Uterus (tissue), 2 donors: ENCODE data around the gene TRIP10.

ENCODE experiments used
- CTCF ChIP-seq, 4 experiments: fragments of 200-600 bp in 2 of 4; fragments of 450-650 bp in 2 of 4; sonication (generic) in 2 of 4; IDR thresholded peaks; one replicate each; pipeline ENCODE4 v1.5.1; 2016 to 2019; ENCODE audit warnings: antibody characterized with exemption in 4 of 4, mild to moderate bottlenecking in 2 of 4, moderate library complexity in 1 of 4
- POLR2A ChIP-seq, 2 donors: fragments of 450-650 bp; IDR thresholded peaks; one replicate each; pipeline ENCODE4 v1.6.1; 2016; ENCODE audit warnings: antibody characterized with exemption in 2 of 2, mild to moderate bottlenecking in 1 of 2, moderate library complexity in 1 of 2

DNA sequence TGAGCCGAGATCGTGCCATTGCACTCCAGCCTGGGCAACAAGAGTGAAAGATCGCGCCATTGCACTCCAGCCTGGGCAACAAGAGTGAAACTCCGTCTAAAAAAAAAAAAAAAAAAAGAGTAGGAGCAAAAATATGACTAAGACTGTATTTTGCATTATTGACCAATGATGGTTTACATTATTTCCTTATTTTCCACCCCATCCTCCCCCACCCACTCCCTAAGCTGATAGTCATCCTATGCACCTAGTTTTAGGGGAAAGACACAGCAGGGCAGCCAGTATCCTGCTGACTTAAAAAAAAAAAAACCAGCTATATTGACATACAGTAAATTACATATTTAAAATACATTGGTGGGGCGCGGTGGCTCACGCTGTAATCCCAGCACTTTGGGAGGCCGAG is 58.2 kb downstream of the TRIP10 start:
- TF ChIP-seq CTCF (IDR thresholded peaks at IDR 0.05) (no peak), POLR2A (IDR thresholded peaks at IDR 0.05) (no peak)
